Endometrium (tissue), 2 donors: ENCODE results near the gene ZNF664.
"Not testable (repeated sequence)": the region's sequence is repeated elsewhere in the genome, so short reads cannot be mapped to it uniquely, and the experiment has no call there.

Source experiments
- FAIRE-seq: peaks from 2 replicates; lab custom pipeline; 2012; peaks lifted over from hg19 to GRCh38; lab: Jason Lieb, UNC
- donor health status: control.
- donor health status: control.

Gene ZNF664

GRCh38 chr12:123941624-123942237, 31.3 kb upstream of the ZNF664 start:
- no peak for FAIRE-seq

- no peak for FAIRE-seq
Observed at GRCh38 chr12:123942238-123942653, 30.8 kb upstream of the ZNF664 start.

GRCh38 chr12:123942911-123943648, 29.9 kb upstream of the ZNF664 start:
- no peak for FAIRE-seq

GRCh38 chr12:123943816-123944215, 29.2 kb upstream of the ZNF664 start:
- FAIRE-seq: no peak

- no peak for FAIRE-seq
Observed at GRCh38 chr12:123944696-123945095, 28.3 kb upstream of the ZNF664 start.

GRCh38 chr12:123945287-123946151, 27.5 kb upstream of the ZNF664 start:
- no peak for FAIRE-seq

GRCh38 chr12:123946152-123946515, 26.9 kb upstream of the ZNF664 start:
- no peak for FAIRE-seq

- not testable (repeated sequence) for FAIRE-seq
Observed at GRCh38 chr12:123946516-123947505, 26.2 kb upstream of the ZNF664 start.

- FAIRE-seq: not testable (repeated sequence)
Observed at GRCh38 chr12:123947531-123947930, 25.5 kb upstream of the ZNF664 start.

GRCh38 chr12:123948401-123948795, 24.6 kb upstream of the ZNF664 start:
- no peak for FAIRE-seq

- no peak for FAIRE-seq
Observed at GRCh38 chr12:123948796-123949769, 23.9 kb upstream of the ZNF664 start.

GRCh38 chr12:123949770-123950165, 23.2 kb upstream of the ZNF664 start:
- FAIRE-seq: no peak

GRCh38 chr12:123950476-123951349, 22.3 kb upstream of the ZNF664 start:
- FAIRE-seq: no peak

- no peak for FAIRE-seq
Observed at GRCh38 chr12:123951467-123951866, 21.5 kb upstream of the ZNF664 start.

- FAIRE-seq: no peak
Observed at GRCh38 chr12:123952037-123952436, 21.0 kb upstream of the ZNF664 start.

GRCh38 chr12:123954647-123955350, 18.2 kb upstream of the ZNF664 start:
- no peak for FAIRE-seq

- no peak for FAIRE-seq
Observed at GRCh38 chr12:123956249-123956648, 16.8 kb upstream of the ZNF664 start.

- FAIRE-seq: no peak
Observed at GRCh38 chr12:123957196-123957595, 15.8 kb upstream of the ZNF664 start.

- FAIRE-seq: no peak
Observed at GRCh38 chr12:123958462-123958861, 14.6 kb upstream of the ZNF664 start.
